ENCODE measurements around the gene SLC51B. TPM values are rescaled to one million over a fixed set of nuclear protein-coding genes. Genes with fewer than 3 reads are reported as not detected.
A peak's percentile ranks its signal among the peaks of the same experiment; 100 is the strongest.

Gene SLC51B
- total and polyA plus RNA-seq, 10 donors: 0.09 TPM; not detected in 9

DNA sequence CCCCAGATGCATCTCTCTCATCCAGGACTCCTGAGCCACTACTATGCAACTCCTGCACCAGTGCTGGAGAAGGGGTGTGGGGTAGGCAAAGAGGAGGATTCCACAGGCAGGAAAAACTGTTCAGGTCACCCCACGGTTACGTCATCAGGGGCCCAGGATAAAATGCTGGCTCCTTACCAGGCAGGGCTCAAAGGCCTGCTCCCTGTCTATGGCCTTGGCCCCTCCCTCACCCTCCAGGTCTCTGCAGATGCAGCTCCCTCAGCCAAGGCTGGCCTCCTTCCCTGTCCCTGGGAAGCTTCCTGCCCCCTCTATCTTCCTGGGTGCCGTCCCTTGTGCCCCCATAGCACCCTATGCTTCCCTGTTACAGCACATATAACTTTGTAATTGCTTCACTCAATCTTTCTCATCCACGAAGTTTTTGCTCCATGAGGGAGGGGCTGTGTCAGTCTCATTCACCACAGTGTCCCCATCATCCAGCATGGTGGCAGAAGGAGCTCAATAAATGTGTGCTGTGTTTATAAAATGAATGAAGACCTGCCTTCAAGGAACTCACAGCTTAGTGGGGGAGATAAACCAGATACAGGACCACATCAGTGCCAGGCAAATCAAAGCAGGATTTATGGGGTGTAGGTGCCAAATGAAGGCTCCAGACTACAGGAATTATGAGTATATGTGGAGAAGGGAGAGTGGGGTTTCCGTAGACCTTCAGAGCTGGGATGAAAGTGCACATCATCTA lies 50.0 kb downstream of the SLC51B start:
- WGBS, 5 donors: 76 to 90% (median 85%) methylated on average over 5 of the region's 5 CpGs
- Histone ChIP-seq H3K36me3 (peaks cover 3 to 60% (median 29%) of the 10 kb centered on the region in 6 donors), H3K4me1 (no peaks in the 10 kb centered on the region), H3K9me3 (no peaks in the 10 kb centered on the region), H3K4me3 (no peak overlapping the region), H3K27ac (no peak overlapping the region), H3K27me3 (replicated peaks in 1 of 7) (no peaks in the 10 kb centered on the region)
- intact Hi-C loops (cut with DNase I; ENCODE audit: low total_unique reads): no loop called here
- no peak for DNase-seq
- TF ChIP-seq, protein P1, sequence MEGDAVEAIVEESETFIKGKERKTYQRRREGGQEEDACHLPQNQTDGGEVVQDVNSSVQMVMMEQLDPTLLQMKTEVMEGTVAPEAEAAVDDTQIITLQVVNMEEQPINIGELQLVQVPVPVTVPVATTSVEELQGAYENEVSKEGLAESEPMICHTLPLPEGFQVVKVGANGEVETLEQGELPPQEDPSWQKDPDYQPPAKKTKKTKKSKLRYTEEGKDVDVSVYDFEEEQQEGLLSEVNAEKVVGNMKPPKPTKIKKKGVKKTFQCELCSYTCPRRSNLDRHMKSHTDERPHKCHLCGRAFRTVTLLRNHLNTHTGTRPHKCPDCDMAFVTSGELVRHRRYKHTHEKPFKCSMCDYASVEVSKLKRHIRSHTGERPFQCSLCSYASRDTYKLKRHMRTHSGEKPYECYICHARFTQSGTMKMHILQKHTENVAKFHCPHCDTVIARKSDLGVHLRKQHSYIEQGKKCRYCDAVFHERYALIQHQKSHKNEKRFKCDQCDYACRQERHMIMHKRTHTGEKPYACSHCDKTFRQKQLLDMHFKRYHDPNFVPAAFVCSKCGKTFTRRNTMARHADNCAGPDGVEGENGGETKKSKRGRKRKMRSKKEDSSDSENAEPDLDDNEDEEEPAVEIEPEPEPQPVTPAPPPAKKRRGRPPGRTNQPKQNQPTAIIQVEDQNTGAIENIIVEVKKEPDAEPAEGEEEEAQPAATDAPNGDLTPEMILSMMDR (IDR thresholded peaks at IDR 0.05 in 8 of 11, conservative IDR thresholded peaks at IDR 0.05 in 3 of 11): no peak
- no peak for TF ChIP-seq POLR2AphosphoS5 (IDR thresholded peaks at IDR 0.05)
- TF ChIP-seq POLR2A (IDR thresholded peaks at IDR 0.05): no peak

DNA sequence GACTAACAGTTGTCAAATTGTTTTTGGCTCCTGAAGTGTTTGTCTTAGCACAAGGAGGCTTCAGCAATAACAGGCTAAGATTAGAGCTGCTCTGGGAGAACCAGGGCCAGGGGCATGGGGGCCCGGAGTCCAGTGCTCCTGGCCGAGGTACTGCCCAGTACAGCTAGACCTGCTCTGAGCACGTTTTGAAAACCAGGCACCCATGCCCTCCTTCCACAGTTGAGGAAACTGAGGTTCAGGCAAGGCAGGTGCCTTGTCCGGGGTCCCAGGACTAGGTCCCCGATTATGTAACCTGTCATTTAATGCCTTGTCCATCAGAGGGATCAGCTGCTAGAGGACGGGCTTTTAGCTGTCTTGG lies 50.5 kb downstream of the SLC51B start:
- intact Hi-C loops (cut with DNase I; ENCODE audit: low total_unique reads): no loop called here
- Histone ChIP-seq H3K27me3 (replicated peaks in 1 of 7) (no peaks in the 10 kb centered on the region), H3K4me1 (no peaks in the 10 kb centered on the region), H3K36me3 (peaks cover 3 to 65% (median 30%) of the 10 kb centered on the region in 6 donors), H3K9me3 (no peaks in the 10 kb centered on the region), H3K4me3 (no peak overlapping the region), H3K27ac (no peak overlapping the region)
- 85 to 96% (median 92%) methylated on average over 3 to 6 of the region's 6 CpGs for WGBS, 5 donors
- no peak for DNase-seq
- TF ChIP-seq, protein P1 (IDR thresholded peaks at IDR 0.05 in 8 of 11, conservative IDR thresholded peaks at IDR 0.05 in 3 of 11): no peak
- TF ChIP-seq POLR2A (IDR thresholded peaks at IDR 0.05) (no peak), POLR2AphosphoS5 (IDR thresholded peaks at IDR 0.05) (no peak)

DNA sequence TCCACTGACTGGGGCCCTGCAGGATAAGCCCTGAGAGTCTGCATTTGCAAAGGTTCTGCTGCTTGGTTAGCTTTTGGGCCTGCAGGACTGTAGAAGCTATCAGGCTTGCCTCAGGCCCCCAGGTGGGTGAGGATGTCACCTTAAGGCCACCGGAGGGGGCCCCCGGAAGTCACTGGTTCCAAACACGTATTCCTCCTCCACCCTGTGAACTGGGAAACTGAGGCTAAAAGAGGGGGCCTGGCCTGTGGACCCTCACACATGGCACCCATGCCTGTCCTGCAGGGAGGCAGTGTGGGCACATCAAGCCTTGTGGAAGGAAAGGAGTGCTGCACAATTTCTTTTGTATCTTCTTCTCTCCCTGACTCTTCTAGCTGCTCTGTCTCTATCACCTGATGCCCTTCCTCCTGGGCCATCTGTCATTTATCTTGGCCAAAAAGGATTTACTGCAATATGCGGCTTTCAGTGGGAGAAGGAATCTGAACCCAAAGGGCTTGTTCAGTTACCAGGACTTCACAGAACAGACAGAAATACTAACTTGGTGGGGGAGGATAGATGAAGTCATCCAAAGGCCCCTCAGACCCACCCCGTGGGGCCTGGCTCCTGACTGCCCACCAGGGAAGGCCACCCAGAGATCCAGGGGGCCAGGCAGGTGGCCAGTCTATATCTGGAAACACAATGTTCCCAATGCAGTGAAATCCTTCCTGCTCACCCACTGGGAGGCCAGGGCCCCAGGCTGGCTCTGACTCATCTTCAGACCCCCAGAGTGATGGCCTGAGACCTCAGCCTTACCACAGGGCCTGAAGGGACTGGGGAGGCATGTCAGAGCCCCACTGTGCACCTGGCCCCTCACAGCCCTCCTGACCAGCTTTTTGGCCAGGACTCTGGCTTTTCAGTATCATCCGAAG lies 51.5 kb downstream of the SLC51B start:
- Histone ChIP-seq H3K27me3 (replicated peaks in 1 of 7) (no peaks in the 10 kb centered on the region), H3K4me3 (no peak overlapping the region), H3K27ac (no peak overlapping the region), H3K4me1 (peaks cover 0 to 8% (median 1%) of the 10 kb centered on the region in 6 donors), H3K9me3 (no peaks in the 10 kb centered on the region), H3K36me3 (peaks cover 3 to 74% (median 30%) of the 10 kb centered on the region in 6 donors)
- TF ChIP-seq POLR2AphosphoS5 (IDR thresholded peaks at IDR 0.05): peak in 1 of 3 donors; percentile 9
- TF ChIP-seq POLR2A (IDR thresholded peaks at IDR 0.05): no peak
- WGBS, 5 donors: 90 to 94% (median 91%) methylated on average over 6 of the region's 6 CpGs
- DNase-seq: no peak
- intact Hi-C loops (cut with DNase I; ENCODE audit: low total_unique reads): no loop called here

DNA sequence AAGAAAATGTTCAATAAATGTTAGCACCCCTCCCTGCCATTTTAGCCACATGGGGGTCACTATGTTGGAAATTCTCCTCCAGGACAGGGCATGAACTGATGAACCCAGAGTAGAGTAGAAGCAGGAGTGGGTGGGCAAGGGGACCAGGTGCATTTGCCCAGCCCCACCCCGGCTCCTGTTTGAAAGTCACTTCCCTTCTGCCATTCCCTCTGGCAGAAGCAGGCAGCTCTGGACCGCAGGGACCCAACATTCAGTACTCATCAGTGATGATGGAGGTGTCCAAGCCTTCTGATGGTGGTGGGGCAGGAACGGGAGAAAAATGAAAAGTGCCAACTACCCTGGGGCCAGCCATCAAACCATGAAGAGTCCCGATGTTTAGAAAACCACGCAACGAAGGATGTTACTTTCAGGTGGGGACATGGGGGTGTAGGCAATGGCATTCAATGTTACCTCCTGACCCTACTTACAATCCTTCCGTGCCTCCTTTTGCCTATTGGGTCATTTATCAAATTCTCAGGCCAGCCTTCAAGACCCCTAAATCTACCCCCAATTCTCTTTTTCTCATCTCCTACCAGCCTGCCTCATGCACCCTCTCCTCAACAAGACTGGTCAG lies 52.6 kb downstream of the SLC51B start:
- no peaks in the 10 kb centered on the region for H3K27me3 ChIP-seq (replicated peaks in 1 of 7)
- H3K9me3 ChIP-seq: no peaks in the 10 kb centered on the region
- peaks cover 0 to 9% (median 1%) of the 10 kb centered on the region in 6 donors for H3K4me1 ChIP-seq
- WGBS, 5 donors: 94 to 97% (median 96%) methylated on average over 7 of the region's 7 CpGs
- no peak for TF ChIP-seq POLR2A (IDR thresholded peaks at IDR 0.05)
- TF ChIP-seq, protein P1 (IDR thresholded peaks at IDR 0.05 in 8 of 11, conservative IDR thresholded peaks at IDR 0.05 in 3 of 11): no peak
- TF ChIP-seq POLR2AphosphoS5 (IDR thresholded peaks at IDR 0.05): no peak
- no peak overlapping the region for H3K27ac ChIP-seq
- H3K4me3 ChIP-seq: no peak overlapping the region
- no peak for DNase-seq
- H3K36me3 ChIP-seq: peaks cover 3 to 83% (median 37%) of the 10 kb centered on the region in 6 donors
- intact Hi-C loops (cut with DNase I; ENCODE audit: low total_unique reads): no loop called here

Measured in spleen (tissue), 11 donors.